Gastroesophageal sphincter (tissue), 4 donors: ENCODE measurements around the gene LTBP2. TPM values are rescaled to one million over a fixed set of nuclear protein-coding genes. Genes with fewer than 3 reads are reported as not detected.

Experiments
- ATAC-seq: fragments of 150-250 bp; one replicate; pipeline ENCODE4 v1.9.1; 2016; ENCODE audit warnings: mild to moderate bottlenecking, moderate library complexity
- H3K27ac ChIP-seq, 4 donors: fragments of 200-600 bp; sonication (generic) in 3 of 4; 1 replicate in 3 of 4; 2 replicates in 1 of 4; pipeline ENCODE4 v1.5.1; 2016 to 2019
- H3K27me3 ChIP-seq: fragments of 200-600 bp; sonication (generic); one replicate; pipeline ENCODE4 v1.5.1; 2019
- H3K36me3 ChIP-seq, 2 donors: fragments of 200-600 bp; sonication (generic); one replicate each; pipeline ENCODE4 v1.5.1; 2019; ENCODE audit warnings: control low read depth in 1 of 2
- H3K4me1 ChIP-seq, 3 donors: fragments of 200-600 bp; sonication (generic); 1 replicate in 2 of 3; 2 replicates in 1 of 3; pipeline ENCODE4 v1.5.1; 2016 to 2019; ENCODE audit warnings: control low read depth in 2 of 3
- H3K4me3 ChIP-seq, 2 donors: fragments of 200-600 bp; sonication (generic); one replicate each; pipeline ENCODE4 v1.5.1; 2019; ENCODE audit warnings: mild to moderate bottlenecking in 1 of 2, moderate library complexity in 1 of 2
- H3K9me3 ChIP-seq, 3 donors: fragments of 200-600 bp; sonication (generic); one replicate each; pipeline ENCODE4 v1.5.1; 2017 to 2019; ENCODE audit warnings: control low read depth in 2 of 3
- EP300 ChIP-seq: sonication (generic); formaldehyde crosslinking; IDR thresholded peaks from one replicate; pipeline ENCODE4 v1.6.1; 2017; ENCODE audit warnings: antibody characterized with exemption, mild to moderate bottlenecking
- POLR2A ChIP-seq, 2 donors: fragments of 450-650 bp; IDR thresholded peaks; one replicate each; pipeline ENCODE4 v1.6.1; 2017; ENCODE audit warnings: antibody characterized with exemption in 2 of 2, mild to moderate bottlenecking in 2 of 2, moderate library complexity in 1 of 2
- POLR2AphosphoS5 ChIP-seq: sonication (generic); formaldehyde crosslinking; IDR thresholded peaks from one replicate; pipeline ENCODE4 v1.6.1; 2017; ENCODE audit warnings: antibody characterized with exemption
- WGBS, 2 donors: methylation state at CpG; one replicate each; pipeline ENCODE4 v1.1.5; 2018; ENCODE audit warnings: low coverage in 1 of 2; 5-methylcytosine and 5-hydroxymethylcytosine counted together
- total RNA-seq, 4 donors: library from RNA; depleted of rRNA; stranded (reverse); fragments of >200 nt; gene quantifications; one replicate each; pipeline ENCODE4 v1.1.0, GENCODE V29; 2016
- TF ChIP-seq, protein P1 (sequence below), 4 experiments: fragments of 200-600 bp in 2 of 4; fragments of 450-650 bp in 2 of 4; sonication (generic) in 1 of 4; IDR thresholded peaks; one replicate each; pipeline ENCODE4 v1.5.1; 2017 to 2019; ENCODE audit warnings: antibody characterized with exemption in 4 of 4, mild to moderate bottlenecking in 2 of 4, moderate library complexity in 2 of 4

Gene LTBP2
- total RNA-seq, 4 donors from 2014 or later: 45.9 to 158 (median 88.4) TPM

DNA sequence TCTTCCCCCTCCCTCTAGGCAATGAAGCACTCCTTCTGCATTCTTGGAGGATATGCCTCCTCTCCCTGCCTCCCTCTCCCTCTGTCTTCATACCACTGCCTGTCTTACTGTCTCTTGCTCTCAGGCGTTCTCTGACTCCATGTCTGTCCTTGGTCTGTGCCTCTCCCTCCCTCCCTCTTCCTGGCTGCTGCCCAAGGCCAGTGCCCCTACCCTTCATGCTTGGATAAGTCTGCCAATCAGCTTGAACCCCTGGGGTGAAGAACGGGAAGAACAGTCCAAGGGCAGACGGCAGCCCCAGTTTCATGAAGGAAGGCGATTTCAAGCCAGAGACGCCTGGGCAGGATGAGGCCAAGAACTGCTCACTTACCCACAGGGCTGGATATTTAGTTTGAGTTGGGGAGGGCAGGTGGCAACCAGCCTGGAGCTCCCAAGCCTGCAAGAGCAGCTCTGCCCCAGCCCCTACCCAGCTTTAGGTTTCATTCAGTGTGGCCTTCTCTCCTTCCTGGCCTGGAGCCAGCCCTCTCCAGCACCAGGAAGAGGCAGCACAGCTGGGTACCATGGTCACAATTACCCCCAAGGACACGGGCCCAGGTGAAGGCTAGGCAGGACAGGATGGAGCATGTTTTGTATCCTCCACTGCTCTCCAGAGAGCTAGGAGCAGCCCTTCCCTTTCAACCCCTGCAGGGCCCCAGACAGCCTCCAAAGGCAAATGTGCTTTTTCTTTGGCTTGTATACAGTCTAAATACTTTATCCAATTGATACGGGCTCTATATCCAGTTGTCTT is 35.8 kb upstream of the LTBP2 start:
- H3K9me3 ChIP-seq: no peaks in the 10 kb centered on the region
- H3K27me3 ChIP-seq: peaks cover 45% of the 10 kb centered on the region
- peaks cover 0 to 14% (median 6%) of the 10 kb centered on the region in 3 donors for H3K4me1 ChIP-seq
- TF ChIP-seq POLR2AphosphoS5: no peak
- no peak for TF ChIP-seq POLR2A (IDR thresholded peaks at IDR 0.05)
- TF ChIP-seq, protein P1, sequence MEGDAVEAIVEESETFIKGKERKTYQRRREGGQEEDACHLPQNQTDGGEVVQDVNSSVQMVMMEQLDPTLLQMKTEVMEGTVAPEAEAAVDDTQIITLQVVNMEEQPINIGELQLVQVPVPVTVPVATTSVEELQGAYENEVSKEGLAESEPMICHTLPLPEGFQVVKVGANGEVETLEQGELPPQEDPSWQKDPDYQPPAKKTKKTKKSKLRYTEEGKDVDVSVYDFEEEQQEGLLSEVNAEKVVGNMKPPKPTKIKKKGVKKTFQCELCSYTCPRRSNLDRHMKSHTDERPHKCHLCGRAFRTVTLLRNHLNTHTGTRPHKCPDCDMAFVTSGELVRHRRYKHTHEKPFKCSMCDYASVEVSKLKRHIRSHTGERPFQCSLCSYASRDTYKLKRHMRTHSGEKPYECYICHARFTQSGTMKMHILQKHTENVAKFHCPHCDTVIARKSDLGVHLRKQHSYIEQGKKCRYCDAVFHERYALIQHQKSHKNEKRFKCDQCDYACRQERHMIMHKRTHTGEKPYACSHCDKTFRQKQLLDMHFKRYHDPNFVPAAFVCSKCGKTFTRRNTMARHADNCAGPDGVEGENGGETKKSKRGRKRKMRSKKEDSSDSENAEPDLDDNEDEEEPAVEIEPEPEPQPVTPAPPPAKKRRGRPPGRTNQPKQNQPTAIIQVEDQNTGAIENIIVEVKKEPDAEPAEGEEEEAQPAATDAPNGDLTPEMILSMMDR (IDR thresholded peaks at IDR 0.05): no peak
- TF ChIP-seq EP300: no peak
- no peak for ATAC-seq
- H3K4me3 ChIP-seq: no peak overlapping the region
- WGBS, 2 donors: 22 to 33% methylated on average over 2 to 3 of the region's 7 CpGs
- H3K27ac ChIP-seq: no peak overlapping the region
- no peaks in the 10 kb centered on the region for H3K36me3 ChIP-seq

DNA sequence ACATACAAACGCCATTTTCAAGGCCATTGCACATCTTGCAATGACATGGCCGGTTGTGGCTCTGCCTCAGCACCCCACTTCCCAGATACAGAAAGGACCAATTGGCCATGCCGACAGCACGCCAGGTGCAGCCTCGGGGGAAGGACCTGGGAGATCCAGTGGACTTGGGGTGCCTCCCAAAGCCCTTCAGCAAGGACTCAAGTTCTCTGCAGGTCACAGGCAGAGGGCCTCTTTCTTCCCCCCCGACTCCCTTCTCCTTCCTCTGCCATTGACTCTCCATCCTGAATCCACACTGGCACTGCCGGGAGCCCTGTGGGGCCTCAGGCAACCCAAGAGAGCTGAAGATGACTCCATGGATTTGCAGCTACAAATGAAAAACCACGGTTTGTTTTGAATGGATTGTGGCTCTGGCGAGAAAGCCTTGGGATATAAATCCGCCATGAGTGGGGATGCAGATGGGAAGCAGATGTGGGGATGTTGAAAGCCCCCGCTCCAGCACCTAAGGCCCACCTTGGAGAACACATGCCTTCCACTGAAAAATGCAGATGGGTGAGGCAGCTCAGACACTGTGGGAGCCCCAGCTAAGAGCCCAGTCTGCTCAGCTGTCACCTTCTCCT is 35.1 kb upstream of the LTBP2 start:
- TF ChIP-seq EP300 (no peak), POLR2AphosphoS5 (no peak), POLR2A (IDR thresholded peaks at IDR 0.05) (no peak)
- TF ChIP-seq, protein P1 (IDR thresholded peaks at IDR 0.05): no peak
- no peak overlapping the region for H3K27ac ChIP-seq
- 65 to 84% methylated on average over 4 to 6 of the region's 11 CpGs for WGBS, 2 donors
- H3K27me3 ChIP-seq: peaks cover 50% of the 10 kb centered on the region
- no peaks in the 10 kb centered on the region for H3K36me3 ChIP-seq
- H3K4me1 ChIP-seq: peaks cover 0 to 14% (median 6%) of the 10 kb centered on the region in 3 donors
- no peak overlapping the region for H3K4me3 ChIP-seq
- no peaks in the 10 kb centered on the region for H3K9me3 ChIP-seq
- ATAC-seq: no peak

DNA sequence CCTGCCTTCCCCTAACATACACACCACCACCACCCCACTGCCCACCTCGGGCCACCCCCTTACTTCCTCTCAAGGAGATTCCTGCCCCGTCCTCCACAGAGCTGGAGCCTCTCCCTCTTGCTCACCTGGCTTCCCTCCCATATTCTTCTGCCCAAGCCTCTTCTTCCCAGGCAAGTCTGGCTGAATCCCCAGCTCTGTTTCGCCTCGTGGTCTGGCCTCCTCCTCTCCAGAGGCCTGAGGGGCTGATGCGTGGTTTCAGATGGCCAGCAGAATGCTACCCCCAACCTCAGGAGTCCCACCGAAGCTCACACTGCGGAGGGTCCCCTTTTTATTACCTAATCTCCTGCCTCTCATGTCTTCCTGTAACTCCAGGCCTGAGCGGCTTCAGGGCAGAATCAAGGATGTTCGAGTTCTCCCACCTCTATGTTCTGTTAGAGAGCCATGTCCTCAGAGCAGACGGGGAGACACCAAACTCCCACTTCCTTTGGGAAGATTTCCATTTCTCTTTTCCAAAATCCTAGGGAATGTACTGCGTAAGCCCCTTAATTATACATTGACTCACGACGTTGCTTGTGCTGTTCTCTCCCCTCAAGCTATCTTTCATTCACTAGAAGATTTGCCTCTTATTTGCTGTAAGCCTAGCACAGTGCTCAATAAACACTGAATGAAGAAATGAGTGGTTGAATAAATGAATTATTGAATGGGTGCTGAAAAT is 33.9 kb upstream of the LTBP2 start:
- ATAC-seq: no peak
- Histone ChIP-seq H3K36me3 (no peaks in the 10 kb centered on the region), H3K9me3 (no peaks in the 10 kb centered on the region), H3K4me3 (no peak overlapping the region), H3K4me1 (peaks cover 0 to 16% (median 6%) of the 10 kb centered on the region in 3 donors), H3K27me3 (peaks cover 58% of the 10 kb centered on the region), H3K27ac (peak overlapping the region in 1 of 4 donors; percentile 4)
- no peak for TF ChIP-seq POLR2A (IDR thresholded peaks at IDR 0.05)
- TF ChIP-seq POLR2AphosphoS5: no peak
- no peak for TF ChIP-seq EP300
- TF ChIP-seq, protein P1 (IDR thresholded peaks at IDR 0.05): no peak
- 60 to 85% methylated on average over 5 to 10 of the region's 13 CpGs for WGBS, 2 donors

DNA sequence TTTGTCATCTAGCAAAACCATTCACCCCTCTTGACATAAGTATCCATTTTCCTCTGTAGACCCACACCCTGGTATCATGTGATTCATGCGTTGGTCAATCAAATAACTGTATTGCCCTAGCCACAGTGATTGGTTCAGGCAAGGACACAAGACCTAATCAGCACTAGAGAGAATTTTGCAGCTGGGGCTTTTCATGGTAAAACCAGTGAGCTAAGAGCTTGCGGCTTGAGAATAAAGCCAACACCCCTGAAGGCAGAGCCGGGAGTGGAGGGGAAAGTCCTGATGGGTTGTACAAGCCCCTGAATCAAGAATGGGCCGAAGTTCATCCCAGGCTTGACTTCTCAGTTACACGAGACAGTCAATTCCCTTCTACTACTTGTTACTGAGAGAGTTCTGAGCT is 33.2 kb upstream of the LTBP2 start:
- Histone ChIP-seq H3K27ac (peak overlapping the region in 1 of 4 donors; percentile 4), H3K9me3 (no peaks in the 10 kb centered on the region), H3K27me3 (peaks cover 64% of the 10 kb centered on the region), H3K4me3 (no peak overlapping the region), H3K4me1 (peaks cover 0 to 22% (median 6%) of the 10 kb centered on the region in 3 donors), H3K36me3 (no peaks in the 10 kb centered on the region)
- no peak for ATAC-seq
- 40 to 59% methylated on average over 2 to 3 of the region's 5 CpGs for WGBS, 2 donors
- TF ChIP-seq POLR2A (IDR thresholded peaks at IDR 0.05) (no peak), POLR2AphosphoS5 (no peak), EP300 (no peak)
- TF ChIP-seq, protein P1 (IDR thresholded peaks at IDR 0.05): no peak
